Natural killer cell treated with Interleukin-12 subunit alpha and Interleukin-12 subunit beta and Interleukin-15 and Interleukin-18, amount 100 ng/mL, for 72 hours (primary cell): Measurements from ENCODE around the gene SERPINA3. TPM values are rescaled to one million over a fixed set of nuclear protein-coding genes. Genes with fewer than 3 reads are reported as not detected.

Experiments used
- ATAC-seq, 2 donors: fragments of 150-1000 bp; cut with Tn5 transposase in 1 of 2; sonication (Bioruptor Pico), chemical (Tn5 transposase) in 1 of 2; 2 replicates each; pipeline ENCODE4 v1.10.0; 2021
- DNase-seq: peaks from one replicate; pipeline ENCODE4 v3.0.0; 2022; ENCODE audit warnings: low spot score
- H3K27ac Mint-ChIP-seq, 2 donors: 1 replicate in 1 of 2; 2 replicates in 1 of 2; pipeline ENCODE4 v1.8.0; 2022; ENCODE audit warnings: mixed read lengths in 2 of 2, mild to moderate bottlenecking in 1 of 2, moderate library complexity in 1 of 2
- H3K27me3 Mint-ChIP-seq, 2 donors: 1 replicate in 1 of 2; 2 replicates in 1 of 2; pipeline ENCODE4 v1.8.0; 2022; ENCODE audit warnings: mixed read lengths in 2 of 2
- H3K36me3 Mint-ChIP-seq: one replicate; pipeline ENCODE4 v1.8.0; 2022; ENCODE audit warnings: mixed read lengths
- H3K4me1 Mint-ChIP-seq, 2 donors: 1 replicate in 1 of 2; 2 replicates in 1 of 2; pipeline ENCODE4 v1.8.0; 2022; ENCODE audit warnings: low read depth in 2 of 2, mixed read lengths in 2 of 2, mild to moderate bottlenecking in 1 of 2
- H3K4me3 Mint-ChIP-seq: one replicate; pipeline ENCODE4 v1.8.0; 2022; ENCODE audit warnings: mixed read lengths
- H3K9me3 Mint-ChIP-seq: 2 replicates; pipeline ENCODE4 v1.8.0; 2022; ENCODE audit warnings: mixed read lengths
- total RNA-seq, 2 donors: library from RNA; stranded (reverse); gene quantifications; one replicate each; pipeline ENCODE4 v1.2.3, GENCODE V29; 2022

The SERPINA3 gene
- total RNA-seq, 2 donors from 2014 or later = not detected

GRCh38 chr14:94611179-94611578, 1.0 kb upstream of the SERPINA3 start:
- no peaks in the 10 kb centered on the region for H3K36me3 Mint-ChIP-seq
- no peak overlapping the region for H3K27ac Mint-ChIP-seq
- no peaks in the 10 kb centered on the region for H3K9me3 Mint-ChIP-seq
- ATAC-seq (no peak), DNase-seq (no peak)
- H3K27me3 Mint-ChIP-seq = peaks cover 0 to 7% of the 10 kb centered on the region in 2 donors
- H3K4me1 Mint-ChIP-seq = no peaks in the 10 kb centered on the region
- no peak overlapping the region for H3K4me3 Mint-ChIP-seq

DNA sequence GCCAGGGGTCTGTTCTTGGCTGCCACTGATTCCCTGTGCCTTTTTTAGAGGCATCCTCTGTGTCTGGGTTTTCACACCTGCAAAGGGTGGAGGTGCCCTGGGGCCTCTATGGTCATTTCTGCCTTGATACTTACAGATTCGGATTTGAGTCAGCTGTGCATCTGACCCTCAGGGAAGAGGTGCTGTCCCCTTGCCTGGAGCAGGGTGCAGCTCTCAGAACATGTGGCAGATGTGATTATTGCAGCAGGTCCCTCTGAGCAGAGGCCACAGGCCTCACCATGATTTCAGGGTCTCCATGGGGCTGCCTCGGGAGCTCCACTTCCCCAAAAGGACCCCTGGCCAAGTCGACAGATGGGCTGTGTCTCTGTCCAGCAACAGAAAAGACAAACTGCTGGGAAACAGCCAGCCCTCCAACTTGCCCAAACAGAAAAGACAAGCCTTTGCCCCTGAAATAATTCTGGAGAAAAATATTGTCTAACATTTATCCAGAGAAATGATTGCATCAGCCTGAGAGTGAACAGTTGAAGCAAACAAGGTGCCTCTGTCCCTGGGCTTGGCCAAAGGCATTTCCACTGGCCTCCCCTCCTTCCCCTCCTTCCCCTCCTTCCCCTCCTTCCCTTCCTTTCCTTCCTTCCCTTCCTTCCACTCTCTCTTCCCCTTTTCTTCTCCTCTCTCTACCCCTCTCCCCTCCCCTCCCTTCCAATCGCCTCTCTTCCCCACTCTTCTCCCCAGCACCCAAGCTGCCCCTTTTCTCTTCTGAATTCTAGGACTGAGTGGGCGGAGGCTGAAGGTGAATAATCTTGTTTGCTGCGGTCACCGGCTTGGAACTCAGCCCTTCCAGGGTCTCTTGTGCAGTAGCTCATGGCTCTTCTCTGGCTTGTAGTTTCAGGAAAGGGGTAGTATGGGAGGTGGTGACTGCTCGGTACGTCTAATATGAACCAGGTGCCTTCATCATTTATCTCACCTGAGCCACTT, 676 bp downstream of the SERPINA3 start:
- Mint-ChIP-seq H3K9me3 (no peaks in the 10 kb centered on the region), H3K27ac (no peak overlapping the region), H3K36me3 (no peaks in the 10 kb centered on the region), H3K4me1 (no peaks in the 10 kb centered on the region), H3K27me3 (no peaks in the 10 kb centered on the region), H3K4me3 (no peak overlapping the region)
- DNase-seq (no peak), ATAC-seq (no peak)

GRCh38 chr14:94613720-94614644, 1.8 kb downstream of the SERPINA3 start:
- Mint-ChIP-seq H3K4me1 (no peaks in the 10 kb centered on the region), H3K36me3 (peaks cover 8% of the 10 kb centered on the region), H3K9me3 (peaks cover 4% of the 10 kb centered on the region), H3K4me3 (no peak overlapping the region), H3K27ac (no peak overlapping the region), H3K27me3 (peaks cover 2 to 5% of the 10 kb centered on the region in 2 donors)
- ATAC-seq (no peak), DNase-seq (no peak)

- peaks cover 2 to 7% of the 10 kb centered on the region in 2 donors for H3K27me3 Mint-ChIP-seq
Measured at GRCh38 chr14:94614802-94615201, 2.6 kb downstream of the SERPINA3 start.

DNA sequence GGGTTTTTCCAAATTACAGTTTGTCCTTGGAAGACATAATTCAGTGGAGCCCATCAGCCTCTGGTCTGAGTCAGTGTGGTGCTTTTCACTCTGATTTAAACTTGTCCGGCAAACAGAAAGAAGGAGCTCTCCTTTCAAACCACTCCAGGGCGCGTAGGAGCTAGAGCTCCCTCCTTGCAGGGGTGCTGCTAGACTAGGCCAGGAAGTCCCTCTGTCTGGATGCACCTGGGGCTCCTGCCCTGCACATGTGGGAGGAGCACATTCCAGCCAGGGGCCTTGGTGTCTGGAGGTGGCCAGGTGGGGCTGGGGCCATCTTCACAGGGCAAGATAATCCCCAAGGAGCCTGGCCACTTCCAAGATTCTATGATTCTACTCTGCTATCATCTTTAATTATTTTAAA, 3.1 kb downstream of the SERPINA3 start:
- ATAC-seq = no peak
- H3K9me3 Mint-ChIP-seq = peaks cover 10% of the 10 kb centered on the region
- no peak overlapping the region for H3K27ac Mint-ChIP-seq
- DNase-seq = no peak
- peaks cover 9% of the 10 kb centered on the region for H3K36me3 Mint-ChIP-seq
- H3K4me3 Mint-ChIP-seq = no peak overlapping the region
- peaks cover 6 to 7% of the 10 kb centered on the region in 2 donors for H3K27me3 Mint-ChIP-seq
- H3K4me1 Mint-ChIP-seq = no peaks in the 10 kb centered on the region

More at GRCh38 chr14:94614802-94615201, 2.6 kb downstream of the SERPINA3 start:
- Mint-ChIP-seq H3K4me3 (no peak overlapping the region), H3K4me1 (no peaks in the 10 kb centered on the region), H3K27ac (no peak overlapping the region), H3K36me3 (peaks cover 9% of the 10 kb centered on the region), H3K9me3 (peaks cover 8% of the 10 kb centered on the region)
- no peak for DNase-seq
- ATAC-seq = no peak

GRCh38 chr14:94615823-94616570, 3.8 kb downstream of the SERPINA3 start:
- Mint-ChIP-seq H3K36me3 (peaks cover 9% of the 10 kb centered on the region), H3K9me3 (peaks cover 10% of the 10 kb centered on the region), H3K27ac (no peak overlapping the region), H3K4me1 (no peaks in the 10 kb centered on the region), H3K4me3 (no peak overlapping the region), H3K27me3 (peaks cover 6 to 7% of the 10 kb centered on the region in 2 donors)
- ATAC-seq (no peak), DNase-seq (no peak)

DNA sequence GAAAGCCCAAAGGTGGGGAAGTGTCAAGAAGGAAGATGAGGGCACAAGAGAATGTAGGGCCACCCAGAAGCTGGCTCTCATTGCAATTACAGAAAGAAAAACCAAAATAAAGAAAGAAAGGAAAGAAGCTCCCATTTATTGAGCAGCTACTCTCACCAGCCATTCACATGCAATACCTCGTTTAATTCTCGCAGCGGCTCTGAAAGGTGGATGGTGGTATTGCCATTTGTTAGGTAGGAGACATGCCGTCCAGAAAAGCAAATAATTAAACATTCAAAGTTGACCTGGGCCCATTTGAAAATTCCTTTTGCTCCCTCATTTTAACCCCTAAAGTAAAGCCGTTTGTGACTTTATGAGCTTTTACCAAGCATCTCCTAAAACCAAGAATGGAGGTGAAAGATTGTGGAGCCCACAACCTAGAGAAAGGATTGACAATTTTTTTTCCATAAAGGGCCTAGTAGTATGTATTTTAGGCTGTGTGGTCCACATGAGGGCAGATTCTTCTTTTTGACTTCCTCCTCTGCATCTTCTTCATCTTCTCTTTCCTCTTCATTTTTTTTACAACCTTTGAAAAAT, 5.3 kb downstream of the SERPINA3 start:
- DNase-seq = no peak

DNA sequence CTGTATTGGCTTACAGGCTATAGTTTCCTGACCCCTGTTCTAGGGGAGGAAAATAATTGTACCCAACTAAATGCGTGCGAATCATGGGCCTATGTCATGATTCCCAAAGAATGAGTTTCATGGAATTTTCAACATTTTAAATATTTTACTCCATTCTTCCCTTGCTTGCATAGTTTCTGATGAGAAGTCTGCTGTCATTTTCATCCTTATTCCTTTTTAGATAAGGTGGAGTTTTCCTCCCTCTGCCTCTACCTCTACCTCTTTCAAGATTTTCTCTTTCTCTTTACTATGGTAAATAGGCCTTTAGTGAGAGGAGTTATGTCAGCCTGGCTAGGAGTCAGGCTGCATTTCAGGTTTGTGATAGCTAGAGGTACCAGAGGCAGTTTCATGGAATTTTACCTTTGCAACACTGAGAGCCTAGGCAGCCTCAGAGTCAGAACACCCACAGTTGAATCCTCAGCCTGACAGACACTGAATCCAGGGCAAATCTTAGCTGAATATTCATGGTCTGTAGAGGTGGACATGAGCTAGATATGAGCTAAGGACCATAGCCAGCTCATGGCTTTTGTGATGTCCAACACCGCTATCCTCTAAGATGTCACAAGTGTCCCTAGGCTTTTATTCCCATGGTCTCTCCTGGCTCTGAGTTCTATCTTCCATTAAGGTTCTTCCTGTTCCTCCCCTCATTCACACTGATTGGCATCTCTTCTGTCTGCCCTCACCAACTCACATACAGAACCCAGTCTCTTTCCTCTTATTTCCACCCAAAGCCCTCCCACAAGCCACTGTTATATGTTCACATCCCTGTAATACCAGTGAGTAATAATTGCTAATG, 6.0 kb downstream of the SERPINA3 start:
- ATAC-seq (no peak), DNase-seq (no peak)
- H3K4me3 Mint-ChIP-seq = no peak overlapping the region
- peaks cover 10% of the 10 kb centered on the region for H3K9me3 Mint-ChIP-seq
- H3K27ac Mint-ChIP-seq = no peak overlapping the region
- H3K4me1 Mint-ChIP-seq = no peaks in the 10 kb centered on the region
- H3K36me3 Mint-ChIP-seq = peaks cover 9% of the 10 kb centered on the region
- H3K27me3 Mint-ChIP-seq = peaks cover 6 to 7% of the 10 kb centered on the region in 2 donors

More for the DNA sequence above, 5.3 kb downstream of the SERPINA3 start:
- Mint-ChIP-seq H3K9me3 (peaks cover 10% of the 10 kb centered on the region), H3K4me3 (no peak overlapping the region), H3K27ac (no peak overlapping the region), H3K4me1 (no peaks in the 10 kb centered on the region), H3K27me3 (peaks cover 6 to 7% of the 10 kb centered on the region in 2 donors), H3K36me3 (peaks cover 9% of the 10 kb centered on the region)
- ATAC-seq = no peak

GRCh38 chr14:94619297-94619696, 7.1 kb downstream of the SERPINA3 start:
- no peak for DNase-seq
- H3K4me1 Mint-ChIP-seq = no peaks in the 10 kb centered on the region
- peaks cover 6 to 7% of the 10 kb centered on the region in 2 donors for H3K27me3 Mint-ChIP-seq
- peaks cover 9% of the 10 kb centered on the region for H3K36me3 Mint-ChIP-seq
- no peak for ATAC-seq
- H3K27ac Mint-ChIP-seq = no peak overlapping the region
- H3K4me3 Mint-ChIP-seq = no peak overlapping the region
- H3K9me3 Mint-ChIP-seq = peaks cover 10% of the 10 kb centered on the region

GRCh38 chr14:94620597-94620996, 8.4 kb downstream of the SERPINA3 start:
- Mint-ChIP-seq H3K4me1 (no peaks in the 10 kb centered on the region), H3K9me3 (peaks cover 10% of the 10 kb centered on the region)

GRCh38 chr14:94621358-94622134, 9.4 kb downstream of the SERPINA3 start:
- peaks cover 10% of the 10 kb centered on the region for H3K9me3 Mint-ChIP-seq
- H3K27ac Mint-ChIP-seq = no peak overlapping the region
- no peak overlapping the region for H3K4me3 Mint-ChIP-seq
- ATAC-seq (no peak), DNase-seq (no peak)
- no peaks in the 10 kb centered on the region for H3K4me1 Mint-ChIP-seq
- H3K36me3 Mint-ChIP-seq = peaks cover 9% of the 10 kb centered on the region
- H3K27me3 Mint-ChIP-seq = peaks cover 6 to 7% of the 10 kb centered on the region in 2 donors

More at GRCh38 chr14:94620597-94620996, 8.4 kb downstream of the SERPINA3 start:
- H3K27me3 Mint-ChIP-seq = peaks cover 6 to 7% of the 10 kb centered on the region in 2 donors
- no peak overlapping the region for H3K4me3 Mint-ChIP-seq
- H3K36me3 Mint-ChIP-seq = peaks cover 9% of the 10 kb centered on the region
- no peak overlapping the region for H3K27ac Mint-ChIP-seq
- ATAC-seq = no peak
- DNase-seq = no peak
